Activated CD8-positive, alpha-beta memory T cell treated with anti-CD3 and anti-CD28 coated beads for 4 hours (primary cell): ENCODE measurements around the gene PHF20.
"Not testable (repeated sequence)": the region's sequence is repeated elsewhere in the genome, so short reads cannot be mapped to it uniquely, and the experiment has no call there.

Source experiments
- DNase-seq, 2 donors: peaks; one replicate each; pipeline ENCODE4 v3.0.0-alpha.2; 2020; ENCODE audit warnings: low read depth in 2 of 2

The PHF20 gene

GRCh38 chr20:35739294-35740163, 32.3 kb upstream of the PHF20 start:
- DNase-seq, result no peak

- DNase-seq, result peak; percentile 98 to 99
Observed at GRCh38 chr20:35741892-35742740, 29.7 kb upstream of the PHF20 start, which contains the start of gene RBM39. Gene RBM39, minus strand, starts transcription at chr20:35742260. Its CDS starts 1,386 bp downstream, at chr20:35740874.

GRCh38 chr20:35742741-35743523, 28.9 kb upstream of the PHF20 start:
- no peak for DNase-seq

GRCh38 chr20:35743693-35744491, 27.9 kb upstream of the PHF20 start:
- DNase-seq, result no peak

- not testable (repeated sequence) for DNase-seq
Observed at GRCh38 chr20:35744492-35744841, 27.3 kb upstream of the PHF20 start.

GRCh38 chr20:35750611-35751010, 21.2 kb upstream of the PHF20 start:
- no peak for DNase-seq

- no peak for DNase-seq
Observed at GRCh38 chr20:35756404-35756803, 15.4 kb upstream of the PHF20 start.

- no peak for DNase-seq
Observed at GRCh38 chr20:35757098-35757705, 14.6 kb upstream of the PHF20 start.

GRCh38 chr20:35761548-35761947, 10.3 kb upstream of the PHF20 start:
- not testable (repeated sequence) for DNase-seq

- no peak for DNase-seq
Observed at GRCh38 chr20:35762461-35762860, 9.4 kb upstream of the PHF20 start.

- not testable (repeated sequence) for DNase-seq
Observed at GRCh38 chr20:35764936-35765335, 6.9 kb upstream of the PHF20 start.

- DNase-seq, result no peak
Observed at GRCh38 chr20:35766843-35767242, 5.0 kb upstream of the PHF20 start.

- peak; percentile 30 to 52 for DNase-seq
Observed at GRCh38 chr20:35767683-35768481, 3.9 kb upstream of the PHF20 start.

GRCh38 chr20:35768731-35769664, 2.8 kb upstream of the PHF20 start:
- no peak for DNase-seq

GRCh38 chr20:35771367-35771688, 487 bp upstream of the PHF20 start:
- DNase-seq, result no peak

- no peak for DNase-seq
Observed at GRCh38 chr20:35772563-35773058, 796 bp downstream of the PHF20 start.

GRCh38 chr20:35773154-35773751, 1.4 kb downstream of the PHF20 start:
- DNase-seq, result peak in 1 of 2 donors; percentile 21

GRCh38 chr20:35774391-35774790, 2.6 kb downstream of the PHF20 start:
- no peak for DNase-seq
